IPS DF 6.9 (cell line): Measurements from ENCODE around the gene TMEM147.

Source experiments
- DNase-seq: peaks from one replicate; pipeline ENCODE4 v3.0.0-alpha.2; 2013; ENCODE audit warnings: low read depth, low spot score
- H3K27ac ChIP-seq: one replicate; pipeline ENCODE4 v1.5.1; 2013; ENCODE audit warnings: low read length, control low read depth
- H3K27me3 ChIP-seq: 2 replicates; pipeline ENCODE4 v1.6.1; 2013; ENCODE audit warnings: mild to moderate bottlenecking, low read length; ENCODE audit not compliant: control insufficient read depth, insufficient read depth
- H3K36me3 ChIP-seq: 2 replicates; pipeline ENCODE4 v1.6.1; 2013; ENCODE audit warnings: low read length; ENCODE audit not compliant: control insufficient read depth, insufficient read depth
- H3K4me1 ChIP-seq: 2 replicates; pipeline ENCODE4 v1.6.1; 2013; ENCODE audit warnings: low read length; ENCODE audit not compliant: control insufficient read depth, insufficient read depth
- H3K4me3 ChIP-seq: 2 replicates; pipeline ENCODE4 v1.5.1; 2013; ENCODE audit warnings: mild to moderate bottlenecking, low read length
- H3K9me3 ChIP-seq: 2 replicates; pipeline ENCODE4 v1.6.1; 2013; ENCODE audit warnings: low read length, inconsistent platforms; ENCODE audit not compliant: control insufficient read depth, insufficient read depth
- whole genome bisulfite sequencing: extraction: QIAGEN DNeasy Blood & Tissue Kit; methylation state at CpG from one replicate; pipeline ENCODE4 v1.1.7; 2013; ENCODE audit warnings: mixed read lengths, missing lambda C conversion rate; ENCODE audit not compliant: insufficient read length, insufficient coverage; 5-methylcytosine and 5-hydroxymethylcytosine counted together

The TMEM147 gene

DNA sequence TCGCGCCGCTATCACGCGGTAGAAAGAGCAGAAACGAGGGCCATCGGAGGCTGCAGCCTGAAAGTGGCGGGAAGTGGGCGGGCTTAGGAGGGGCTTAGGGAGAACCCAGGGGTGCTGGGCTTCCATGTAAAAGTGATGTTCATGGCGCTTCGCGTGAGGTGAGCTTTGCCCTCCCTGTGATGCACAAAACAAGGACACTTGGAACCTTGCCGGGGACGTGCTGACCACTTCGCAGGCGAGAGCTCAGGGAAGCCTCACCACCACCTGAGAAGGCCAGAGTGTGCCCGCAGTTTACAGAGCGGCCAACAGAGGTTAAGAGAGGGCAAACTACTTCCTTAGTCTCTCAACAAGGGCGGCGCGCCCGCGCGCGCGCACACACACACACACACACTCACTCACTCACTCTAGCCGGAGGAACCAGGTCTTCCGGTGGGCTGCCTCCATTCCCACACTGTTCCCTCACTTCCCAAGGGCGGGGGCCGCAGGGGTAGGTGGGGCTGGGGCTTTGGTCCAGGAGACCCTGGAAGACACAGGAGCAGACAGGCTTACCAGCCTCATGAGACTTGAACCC, 11.5 kb upstream of the TMEM147 start:
- DNase-seq = no peak
- H3K36me3 ChIP-seq = no peaks in the 10 kb centered on the region
- no peak overlapping the region for H3K27ac ChIP-seq
- H3K4me1 ChIP-seq = peaks cover 4% of the 10 kb centered on the region
- no peaks in the 10 kb centered on the region for H3K27me3 ChIP-seq
- no CpG with 5 or more reads among the region's 30 CpGs for WGBS
- H3K9me3 ChIP-seq = no peaks in the 10 kb centered on the region
- H3K4me3 ChIP-seq = peak overlapping the region; percentile 5; the same call in 1 of the 2 replicates

GRCh38 chr19:35534803-35535480, 10.5 kb upstream of the TMEM147 start:
- H3K4me1 ChIP-seq = peaks cover 5% of the 10 kb centered on the region
- WGBS = no CpG with 5 or more reads among the region's 10 CpGs
- H3K27me3 ChIP-seq = no peaks in the 10 kb centered on the region
- DNase-seq = no peak
- H3K27ac ChIP-seq = no peak overlapping the region
- H3K4me3 ChIP-seq = no peak overlapping the region
- 0 out of 2 replicates have a peak, but pooled peaks cover 2% of the 10 kb centered on the region for H3K36me3 ChIP-seq
- no peaks in the 10 kb centered on the region for H3K9me3 ChIP-seq

DNA sequence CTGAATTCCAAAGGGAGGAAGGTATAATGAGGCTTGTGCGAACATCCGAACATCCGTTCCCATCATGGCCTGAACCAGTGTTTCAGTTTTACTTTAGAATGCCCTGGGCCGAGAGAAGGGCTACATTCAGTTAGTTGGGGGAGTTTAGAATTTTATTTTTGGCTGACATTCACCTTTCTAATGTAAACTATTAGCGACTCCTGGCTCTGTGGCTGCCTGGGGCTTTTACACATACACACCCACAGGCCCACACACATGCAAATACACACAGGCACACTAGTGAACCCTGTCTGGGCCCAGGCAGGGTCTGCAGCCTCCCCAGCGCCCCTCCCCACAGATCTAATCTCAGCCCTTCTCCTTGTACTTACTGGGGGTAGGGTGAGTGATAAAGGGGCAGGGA, 6.1 kb upstream of the TMEM147 start:
- H3K36me3 ChIP-seq = peaks cover 12% of the 10 kb centered on the region; the same call in 1 of the 2 replicates
- no peaks in the 10 kb centered on the region for H3K27me3 ChIP-seq
- no peak overlapping the region for H3K4me3 ChIP-seq
- peaks cover 4% of the 10 kb centered on the region for H3K4me1 ChIP-seq
- H3K27ac ChIP-seq = no peak overlapping the region
- no peak for DNase-seq
- H3K9me3 ChIP-seq = no peaks in the 10 kb centered on the region
- WGBS = no CpG with 5 or more reads among the region's 6 CpGs

DNA sequence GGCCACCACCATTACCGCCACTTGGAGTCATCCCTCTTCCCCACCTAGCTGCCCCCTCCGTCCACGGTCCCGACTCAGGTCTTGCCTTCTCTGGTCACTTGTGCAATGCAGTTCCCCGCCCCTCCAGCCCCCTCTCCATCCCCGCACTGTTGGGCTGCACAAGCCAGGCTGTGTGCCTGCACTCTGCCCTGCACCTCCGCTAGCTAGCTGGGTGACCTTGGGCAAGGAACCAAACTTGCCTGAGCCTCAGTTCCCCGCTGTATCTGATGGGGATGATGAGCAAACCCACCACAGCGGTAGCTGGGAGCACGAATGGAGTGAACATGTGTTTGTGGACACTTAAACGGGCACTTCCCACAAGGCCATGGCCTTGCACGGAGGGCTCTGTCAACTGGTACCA, 5.6 kb upstream of the TMEM147 start:
- H3K4me1 ChIP-seq = peaks cover 4% of the 10 kb centered on the region
- WGBS = no CpG with 5 or more reads among the region's 12 CpGs
- no peak for DNase-seq

GRCh38 chr19:35540356-35540927, 5.0 kb upstream of the TMEM147 start:
- H3K27me3 ChIP-seq = no peaks in the 10 kb centered on the region
- no CpG with 5 or more reads among the region's 7 CpGs for WGBS
- H3K27ac ChIP-seq = no peak overlapping the region
- peaks cover 12% of the 10 kb centered on the region; the same call in 1 of the 2 replicates for H3K36me3 ChIP-seq
- H3K4me3 ChIP-seq = no peak overlapping the region
- H3K4me1 ChIP-seq = peaks cover 4% of the 10 kb centered on the region
- no peaks in the 10 kb centered on the region for H3K9me3 ChIP-seq
- DNase-seq = no peak

More for the DNA sequence above, 5.6 kb upstream of the TMEM147 start:
- H3K27ac ChIP-seq = no peak overlapping the region
- H3K9me3 ChIP-seq = no peaks in the 10 kb centered on the region
- no peaks in the 10 kb centered on the region for H3K27me3 ChIP-seq
- no peak overlapping the region for H3K4me3 ChIP-seq
- peaks cover 12% of the 10 kb centered on the region; the same call in 1 of the 2 replicates for H3K36me3 ChIP-seq

DNA sequence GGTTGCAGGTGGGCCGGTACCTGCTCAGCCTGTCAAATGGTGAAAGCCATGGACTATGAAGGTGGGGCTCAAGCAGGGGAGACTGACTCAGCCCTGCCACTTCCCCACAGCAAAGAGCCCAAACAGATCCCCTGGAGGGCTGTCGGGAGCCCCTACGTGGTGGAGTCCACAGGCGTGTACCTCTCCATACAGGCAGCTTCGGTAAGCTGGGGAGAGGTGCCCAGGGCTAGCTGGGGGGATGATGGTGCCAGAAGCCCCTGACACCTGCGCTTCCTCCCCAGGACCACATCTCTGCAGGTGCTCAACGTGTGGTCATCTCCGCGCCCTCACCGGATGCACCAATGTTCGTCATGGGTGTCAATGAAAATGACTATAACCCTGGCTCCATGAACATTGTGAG, 3.2 kb upstream of the TMEM147 start:
- no peak for DNase-seq
- no peak overlapping the region for H3K27ac ChIP-seq
- no peaks in the 10 kb centered on the region for H3K27me3 ChIP-seq
- WGBS = no CpG with 5 or more reads among the region's 11 CpGs
- H3K4me3 ChIP-seq = no peak overlapping the region
- H3K9me3 ChIP-seq = no peaks in the 10 kb centered on the region
- H3K36me3 ChIP-seq = peaks cover 15% of the 10 kb centered on the region
- peaks cover 2% of the 10 kb centered on the region; the same call in 1 of the 2 replicates for H3K4me1 ChIP-seq

DNA sequence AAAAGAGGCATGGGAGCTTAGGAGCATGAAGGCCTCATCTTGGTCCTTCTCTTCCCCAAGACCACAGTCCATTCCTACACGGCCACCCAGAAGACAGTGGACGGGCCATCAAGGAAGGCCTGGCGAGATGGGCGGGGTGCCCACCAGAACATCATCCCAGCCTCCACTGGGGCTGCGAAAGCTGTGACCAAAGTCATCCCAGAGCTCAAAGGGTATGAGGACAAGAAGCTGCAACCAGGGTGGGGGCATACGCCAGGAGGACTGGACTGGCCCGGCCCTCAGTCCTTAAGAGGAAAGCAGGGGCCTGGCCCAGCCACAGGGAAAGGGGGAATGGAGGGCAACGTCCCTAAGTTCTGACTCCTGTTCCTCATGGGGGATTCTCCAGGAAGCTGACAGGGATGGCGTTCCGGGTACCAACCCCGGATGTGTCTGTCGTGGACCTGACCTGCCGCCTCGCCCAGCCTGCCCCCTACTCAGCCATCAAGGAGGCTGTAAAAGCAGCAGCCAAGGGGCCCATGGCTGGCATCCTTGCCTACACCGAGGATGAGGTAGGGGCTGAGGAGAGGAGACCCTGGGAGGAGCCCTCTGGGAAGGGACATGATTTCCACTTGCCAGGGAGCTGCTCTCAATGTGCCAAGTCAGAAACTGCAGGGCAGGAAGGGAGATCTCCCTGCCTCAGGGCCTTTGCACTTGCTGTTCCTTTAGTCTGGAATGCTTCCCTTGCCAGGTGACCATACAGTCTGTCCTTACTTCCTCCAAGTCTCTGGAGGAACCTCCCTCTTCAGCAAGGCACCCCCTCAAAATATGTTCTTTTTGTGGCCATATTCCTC, 1.9 kb upstream of the TMEM147 start:
- WGBS = no CpG with 5 or more reads among the region's 15 CpGs
- Histone ChIP-seq H3K27me3 (no peaks in the 10 kb centered on the region), H3K36me3 (peaks cover 18% of the 10 kb centered on the region)

GRCh38 chr19:35544110-35544802, 1.2 kb upstream of the TMEM147 start:
- Histone ChIP-seq H3K4me3 (peak overlapping the region; percentile 90), H3K4me1 (peaks cover 2% of the 10 kb centered on the region; the same call in 1 of the 2 replicates), H3K27me3 (no peaks in the 10 kb centered on the region), H3K27ac (no peak overlapping the region), H3K9me3 (no peaks in the 10 kb centered on the region), H3K36me3 (peaks cover 18% of the 10 kb centered on the region)
- DNase-seq = no peak
- no CpG with 5 or more reads among the region's 3 CpGs for WGBS

More for the DNA sequence above, 1.9 kb upstream of the TMEM147 start:
- Histone ChIP-seq H3K27ac (no peak overlapping the region), H3K4me1 (peaks cover 2% of the 10 kb centered on the region; the same call in 1 of the 2 replicates), H3K4me3 (no peak overlapping the region), H3K9me3 (no peaks in the 10 kb centered on the region)
- no peak for DNase-seq

GRCh38 chr19:35545855-35546381, 492 bp downstream of the TMEM147 start:
- Histone ChIP-seq H3K4me1 (no peaks in the 10 kb centered on the region; the same call in 1 of the 2 replicates), H3K27ac (no peak overlapping the region), H3K4me3 (peak overlapping the region; percentile 90), H3K27me3 (no peaks in the 10 kb centered on the region), H3K9me3 (no peaks in the 10 kb centered on the region), H3K36me3 (peaks cover 20% of the 10 kb centered on the region)
- WGBS = no CpG with 5 or more reads among the region's 27 CpGs
- DNase-seq = no peak
